GM20000 (cell line): Measurements from ENCODE around the gene PGK2.

Source experiments
- DNase-seq: peaks from one replicate; pipeline ENCODE4 v3.0.0; 2012; ENCODE audit warnings: low spot score
- CTCF ChIP-seq: IDR thresholded peaks from 2 replicates; pipeline ENCODE4 v1.5.1; 2012; ENCODE audit warnings: mild to moderate bottlenecking, control low read depth; ENCODE audit errors: extremely low read depth, missing control alignments

PGK2 gene

GRCh38 chr6:49739423-49739822, 47.7 kb downstream of the PGK2 start:
- no peak for DNase-seq
- TF ChIP-seq CTCF = no peak

GRCh38 chr6:49736017-49736508, 51.0 kb downstream of the PGK2 start:
- TF ChIP-seq CTCF = no peak
- no peak for DNase-seq
